ENCODE measurements around the gene CTNNA1. TPM values are rescaled to one million over a fixed set of nuclear protein-coding genes. Genes with fewer than 3 reads are reported as not detected.

The CTNNA1 gene
- total and polyA plus RNA-seq, 2 of the 8 experiments (the other 6 are each of a cell fraction or from before 2014, with no cell fraction given) = 115 to 349 TPM

DNA sequence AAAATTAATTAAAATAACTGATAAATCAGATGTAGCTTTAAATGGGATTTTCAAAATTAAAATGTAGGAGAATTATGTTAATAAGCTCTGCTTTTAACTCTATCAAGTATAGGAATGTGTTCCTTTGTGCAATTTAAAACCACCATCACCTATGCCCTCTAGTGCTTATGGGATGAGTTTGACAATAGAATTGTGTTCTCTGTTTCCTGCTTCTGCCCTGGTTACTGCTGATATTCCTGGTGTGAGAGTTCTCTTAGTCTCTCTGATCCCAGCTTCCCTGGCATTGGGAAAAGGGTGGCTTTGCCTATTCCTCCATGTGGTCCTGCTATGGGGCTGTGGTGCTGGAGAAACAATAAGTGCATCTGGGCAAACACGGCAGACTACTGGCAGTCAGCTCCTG lies 113.8 kb downstream of the CTNNA1 start:
- Histone ChIP-seq H3K4ac (replicated peaks; ENCODE audit: insufficient read length, low read depth, low read length) (no peak overlapping the region), H3K56ac (replicated peaks; ENCODE audit: insufficient read length, low read depth, low read length) (no peak overlapping the region), H3K9me3 (ENCODE audit: insufficient read depth in 2 of 2, low read depth in 1 of 2, low read length in 1 of 2) (peaks cover 0 to 7% of the 10 kb centered on the region in 2 experiments; a peak in 1 of 4 replicates), H3K4me1 (replicated peaks in 1 of 4; ENCODE audit: control insufficient read depth in 3 of 4, insufficient read depth in 4 of 4, low read length in 3 of 4) (peaks cover 0 to 14% (median 10%) of the 10 kb centered on the region in 4 experiments; a peak in 4 of 7 replicates), H2AK5ac (ENCODE audit: low read depth, low read length) (no peak overlapping the region), H3K36me3 (ENCODE audit: control insufficient read depth in 2 of 4, insufficient read depth in 4 of 4, low read length in 3 of 4) (peaks cover 0 to 8% (median 2%) of the 10 kb centered on the region in 4 experiments; a peak in 5 of 8 replicates), H3K9ac (replicated peaks in 1 of 4; ENCODE audit: extremely low read depth in 1 of 4, low read depth in 3 of 4, low read length in 3 of 4) (no peak overlapping the region), H2AFZ (ENCODE audit: low read length) (no peak overlapping the region), H3K4me2 (ENCODE audit: insufficient read depth in 1 of 2, low read depth in 2 of 2, low read length in 2 of 2) (no peak overlapping the region), H3K4me3 (ENCODE audit: extremely low read depth in 1 of 4, insufficient read depth in 2 of 4, low read depth in 3 of 4, low read length in 4 of 4) (no peak overlapping the region), H3K27ac (ENCODE audit: low read depth, low read length) (no peak overlapping the region), H2BK15ac (ENCODE audit: low read length) (no peak overlapping the region), H3K27me3 (replicated peaks in 1 of 4; ENCODE audit: control insufficient read depth in 3 of 4, extremely low read depth in 1 of 4, insufficient read depth in 3 of 4, low read length in 3 of 4) (no peaks in the 10 kb centered on the region), H4K91ac (replicated peaks; ENCODE audit: insufficient read length, low read length) (no peak overlapping the region), H3K14ac (ENCODE audit: insufficient read length) (no peak overlapping the region), H3K23me2 (ENCODE audit: low read depth, low read length) (no peaks in the 10 kb centered on the region), H3K79me2 (ENCODE audit: control insufficient read depth in 1 of 2, insufficient read depth in 2 of 2, low read length in 2 of 2) (peaks cover 0 to 59% of the 10 kb centered on the region in 2 experiments; a peak in 3 of 4 replicates), H2BK12ac (ENCODE audit: low read depth, low read length) (no peak overlapping the region; the same call in 1 of the 2 replicates), H3K23ac (ENCODE audit: insufficient read length) (no peak overlapping the region), H3K18ac (ENCODE audit: extremely low read depth, low read length) (no peak overlapping the region), H4K20me1 (replicated peaks in 1 of 2; ENCODE audit: control insufficient read depth in 1 of 2, insufficient read depth in 2 of 2, low read length in 2 of 2) (peaks cover 0 to 1% of the 10 kb centered on the region in 2 experiments), H4K5ac (ENCODE audit: insufficient read length, low read depth, low read length) (no peak overlapping the region), H3K79me1 (ENCODE audit: low read depth, low read length) (no peaks in the 10 kb centered on the region), H2BK20ac (ENCODE audit: low read length) (no peak overlapping the region), H2BK120ac (replicated peaks; ENCODE audit: low read depth, low read length) (no peak overlapping the region), H4K8ac (ENCODE audit: extremely low read depth, insufficient read depth, low read length) (no peak overlapping the region), H2BK5ac (ENCODE audit: low read depth, low read length) (no peak overlapping the region)
- POLR2A ChIA-PET (ENCODE audit: partially characterized antibody) = interaction anchor here (1.0 to 1.2 kb wide), 2 partner anchors 9 kb away, joined by 3 read pairs; partner anchors contain the start of gene LRRTM2
- FAIRE-seq (no peak), DNase-seq (ENCODE audit: low read depth in 1 of 2, low spot score in 2 of 2) (no peak)
- CTCF ChIA-PET (ENCODE audit: partially characterized antibody) = interaction anchor here (0.8 to 1.2 kb wide), 5 partner anchors 10 to 50 kb away, joined by 3 to 7 read pairs (median 3); no protein-coding TSS in a partner anchor
- whole genome bisulfite sequencing, 2 experiments (ENCODE audit: extremely low coverage in 1 of 2, insufficient coverage in 1 of 2, insufficient read length in 1 of 2, insufficient replicate concordance in 2 of 2, low coverage in 1 of 2, low lambda C conversion rate in 2 of 2, missing lambda C conversion rate in 1 of 2) = 89% methylated on average over 1 of the region's 1 CpG; no CpG with 5 or more reads in 1 of the 2 experiments
- TF ChIP-seq RXRA (IDR thresholded peaks at IDR 0.05; ENCODE audit: insufficient read depth, low read depth, low read length) = no peak
- TF ChIP-seq TBP (IDR thresholded peaks at IDR 0.05; ENCODE audit: low read depth, low read length) = no peak
- no peak for TF ChIP-seq KDM4A (IDR thresholded peaks at IDR 0.05; ENCODE audit: low read depth, low read length, severe bottlenecking)
- TF ChIP-seq, protein P1, sequence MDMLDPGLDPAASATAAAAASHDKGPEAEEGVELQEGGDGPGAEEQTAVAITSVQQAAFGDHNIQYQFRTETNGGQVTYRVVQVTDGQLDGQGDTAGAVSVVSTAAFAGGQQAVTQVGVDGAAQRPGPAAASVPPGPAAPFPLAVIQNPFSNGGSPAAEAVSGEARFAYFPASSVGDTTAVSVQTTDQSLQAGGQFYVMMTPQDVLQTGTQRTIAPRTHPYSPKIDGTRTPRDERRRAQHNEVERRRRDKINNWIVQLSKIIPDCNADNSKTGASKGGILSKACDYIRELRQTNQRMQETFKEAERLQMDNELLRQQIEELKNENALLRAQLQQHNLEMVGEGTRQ (IDR thresholded peaks at IDR 0.05; ENCODE audit: low read length) = no peak
- TF ChIP-seq EP300 (IDR thresholded peaks at IDR 0.05; ENCODE audit: borderline replicate concordance in 1 of 2, low read depth in 2 of 2, low read length in 2 of 2) = no peak
- TF ChIP-seq JUND (IDR thresholded peaks at IDR 0.05; ENCODE audit: low read length) = no peak
- no peak for TF ChIP-seq CTBP2 (IDR thresholded peaks at IDR 0.05; ENCODE audit: borderline replicate concordance, insufficient read depth, insufficient read length, low read length)
- no peak for TF ChIP-seq TCF12 (IDR thresholded peaks at IDR 0.05; ENCODE audit: low read depth, low read length)
- TF ChIP-seq BACH1 (IDR thresholded peaks at IDR 0.05; ENCODE audit: low read length) = no peak
- no peak for TF ChIP-seq BRCA1 (IDR thresholded peaks at IDR 0.05; ENCODE audit: low read depth, low read length)
